Uterus (tissue), 4 donors: Measurements from ENCODE around the gene ARL6IP4. TPM values are rescaled to one million over a fixed set of nuclear protein-coding genes. Genes with fewer than 3 reads are reported as not detected.
A peak's percentile ranks its signal among the peaks of the same experiment; 100 is the strongest.

Experiments used
- DNase-seq, 2 donors: peaks; one replicate each; pipeline ENCODE4 v3.0.0-alpha.2; 2019 to 2020
- H3K27ac ChIP-seq, 2 donors: fragments of 200-600 bp; sonication (generic); 1 replicate in 1 of 2; 2 replicates in 1 of 2; pipeline ENCODE4 v1.5.1; 2016 to 2018
- H3K27me3 ChIP-seq, 2 donors: fragments of 200-600 bp; sonication (generic); one replicate each; pipeline ENCODE4 v1.5.1; 2018 to 2019; ENCODE audit warnings: control low read depth in 1 of 2
- H3K36me3 ChIP-seq, 2 donors: fragments of 200-600 bp; sonication (generic); one replicate each; pipeline ENCODE4 v1.5.1; 2019; ENCODE audit warnings: control low read depth in 1 of 2
- H3K4me1 ChIP-seq, 2 donors: fragments of 200-600 bp; sonication (generic); one replicate each; pipeline ENCODE4 v1.5.1; 2018 to 2019; ENCODE audit warnings: control low read depth in 1 of 2
- H3K4me3 ChIP-seq, 2 donors: fragments of 200-600 bp; sonication (generic); 1 replicate in 1 of 2; 2 replicates in 1 of 2; pipeline ENCODE4 v1.5.1; 2018 to 2019; ENCODE audit warnings: mild to moderate bottlenecking in 1 of 2
- H3K9me3 ChIP-seq, 2 donors: fragments of 200-600 bp; sonication (generic); one replicate each; pipeline ENCODE4 v1.5.1; 2019; ENCODE audit warnings: control low read depth in 1 of 2
- CTCF ChIP-seq, 4 experiments: fragments of 200-600 bp in 2 of 4; fragments of 450-650 bp in 2 of 4; sonication (generic) in 2 of 4; IDR thresholded peaks; one replicate each; pipeline ENCODE4 v1.5.1; 2016 to 2019; ENCODE audit warnings: antibody characterized with exemption in 4 of 4, mild to moderate bottlenecking in 2 of 4, moderate library complexity in 1 of 4
- POLR2A ChIP-seq, 2 donors: fragments of 450-650 bp; IDR thresholded peaks; one replicate each; pipeline ENCODE4 v1.6.1; 2016; ENCODE audit warnings: antibody characterized with exemption in 2 of 2, mild to moderate bottlenecking in 1 of 2, moderate library complexity in 1 of 2
- intact Hi-C: fragments of 100-400 bp; cut with DNase I; formaldehyde crosslinking; loops from one replicate; pipeline ENCODE4 v1.15.1; 2023; ENCODE audit warnings: low total_unique reads
- total RNA-seq, 4 donors: library from RNA; depleted of rRNA in 3 of 4; stranded (reverse); fragments of >200 nt in 3 of 4; gene quantifications; one replicate each; pipeline versions ENCODE4 v1.1.0 to v1.2.4, GENCODE V29; 2014 to 2023
- donor health status: DM: yes; HTN: yes; CAD: no.

Gene ARL6IP4
- total RNA-seq, 4 donors from 2014 or later, result 85.9 to 314 (median 207) TPM

GRCh38 chr12:122992386-122992785 lies 11.9 kb downstream of the ARL6IP4 start:
- no peak for DNase-seq
- no peaks in the 10 kb centered on the region for H3K4me1 ChIP-seq
- H3K9me3 ChIP-seq, result no peaks in the 10 kb centered on the region
- no peak overlapping the region for H3K27ac ChIP-seq
- no peak for TF ChIP-seq POLR2A (IDR thresholded peaks at IDR 0.05)
- no peak for TF ChIP-seq CTCF (IDR thresholded peaks at IDR 0.05)
- H3K27me3 ChIP-seq, result no peaks in the 10 kb centered on the region
- H3K36me3 ChIP-seq, result no peaks in the 10 kb centered on the region
- intact Hi-C loops, result no loop called here
- H3K4me3 ChIP-seq, result no peak overlapping the region

GRCh38 chr12:122994140-122994675 lies 13.7 kb downstream of the ARL6IP4 start:
- TF ChIP-seq CTCF (IDR thresholded peaks at IDR 0.05), result no peak
- TF ChIP-seq POLR2A (IDR thresholded peaks at IDR 0.05), result no peak
- H3K27ac ChIP-seq, result no peak overlapping the region
- DNase-seq, result no peak
- H3K4me1 ChIP-seq, result no peaks in the 10 kb centered on the region
- no peaks in the 10 kb centered on the region for H3K36me3 ChIP-seq
- intact Hi-C loops, result no loop called here
- H3K27me3 ChIP-seq, result no peaks in the 10 kb centered on the region
- H3K4me3 ChIP-seq, result no peak overlapping the region
- H3K9me3 ChIP-seq, result no peaks in the 10 kb centered on the region

GRCh38 chr12:122994781-122995502 lies 14.5 kb downstream of the ARL6IP4 start:
- Histone ChIP-seq H3K4me1 (no peaks in the 10 kb centered on the region), H3K9me3 (no peaks in the 10 kb centered on the region), H3K27me3 (no peaks in the 10 kb centered on the region), H3K27ac (no peak overlapping the region), H3K36me3 (no peaks in the 10 kb centered on the region), H3K4me3 (no peak overlapping the region)
- TF ChIP-seq CTCF (IDR thresholded peaks at IDR 0.05), result no peak
- TF ChIP-seq POLR2A (IDR thresholded peaks at IDR 0.05), result no peak
- DNase-seq, result no peak
- intact Hi-C loops, result no loop called here

DNA sequence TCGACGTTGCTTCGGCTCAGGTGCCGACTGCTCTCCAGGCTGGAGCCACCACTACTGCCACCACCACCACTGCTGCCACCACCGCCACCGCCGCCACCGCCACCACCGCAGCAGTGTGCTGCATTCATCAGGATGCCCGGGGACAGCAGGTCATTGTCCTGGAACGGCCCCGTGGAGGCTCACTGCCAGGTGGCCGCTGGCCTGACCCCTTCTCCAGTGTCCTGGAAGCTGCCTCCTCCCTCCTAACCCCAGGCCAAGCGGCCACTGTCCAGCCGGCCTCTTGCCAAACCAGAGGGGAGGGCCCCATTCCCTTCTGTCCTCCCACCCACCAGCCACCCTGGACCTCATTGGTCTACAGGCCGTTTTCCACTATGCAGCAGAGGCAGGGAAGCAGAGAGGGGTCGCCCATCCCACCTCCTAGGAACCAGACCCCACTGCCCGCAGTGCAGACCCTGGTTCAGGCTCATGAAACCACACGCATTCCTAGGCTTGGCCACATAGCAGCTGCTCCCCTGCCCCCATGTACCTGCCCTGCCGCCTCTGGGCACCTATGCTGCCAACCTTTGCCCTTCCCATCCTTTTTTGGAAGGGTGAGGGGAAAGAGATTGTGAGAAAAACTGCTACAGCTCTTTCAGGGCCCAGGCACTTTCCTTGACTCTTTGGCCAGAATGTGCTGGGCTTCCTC lies 15.2 kb downstream of the ARL6IP4 start:
- intact Hi-C loops, result no loop called here
- Histone ChIP-seq H3K9me3 (no peaks in the 10 kb centered on the region), H3K36me3 (no peaks in the 10 kb centered on the region), H3K27ac (no peak overlapping the region), H3K4me3 (no peak overlapping the region), H3K4me1 (no peaks in the 10 kb centered on the region), H3K27me3 (no peaks in the 10 kb centered on the region)
- TF ChIP-seq POLR2A (IDR thresholded peaks at IDR 0.05), result no peak
- no peak for TF ChIP-seq CTCF (IDR thresholded peaks at IDR 0.05)
- DNase-seq, result peak in 1 of 2 donors; percentile 75

- H3K4me1 ChIP-seq, result no peaks in the 10 kb centered on the region
- no peaks in the 10 kb centered on the region for H3K9me3 ChIP-seq
- intact Hi-C loops, result no loop called here
- no peaks in the 10 kb centered on the region for H3K36me3 ChIP-seq
- H3K27ac ChIP-seq, result no peak overlapping the region
- no peaks in the 10 kb centered on the region for H3K27me3 ChIP-seq
- DNase-seq, result peak in 1 of 2 donors; percentile 17
- no peak overlapping the region for H3K4me3 ChIP-seq
- TF ChIP-seq CTCF (IDR thresholded peaks at IDR 0.05) (no peak), POLR2A (IDR thresholded peaks at IDR 0.05) (no peak)
Observed at GRCh38 chr12:122996188-122996601, 15.7 kb downstream of the ARL6IP4 start.
